WTC11 (cell line): ENCODE data around the gene TCP1. TPM values are rescaled to one million over a fixed set of nuclear protein-coding genes. Genes with fewer than 3 reads are reported as not detected.

Experiments used
- ATAC-seq: fragments of 200-7000 bp; cut with Tn5 transposase; 2 replicates; pipeline ENCODE4 v1.10.0; 2021; ENCODE audit warnings: mild to moderate bottlenecking, moderate library complexity
- CTCF ChIA-PET: fragments of 300-600 bp; sonication (Branson Sonifier 250); formaldehyde crosslinking; loops from one replicate; lab custom pipeline; 2021; ENCODE audit warnings: antibody characterized with exemption; lab: Charles Lee
- POLR2A ChIA-PET: fragments of 350-600 bp; sonication (Branson Sonifier 250); formaldehyde crosslinking; loops from one replicate; lab custom pipeline; 2021; ENCODE audit warnings: antibody characterized with exemption; lab: Charles Lee
- DNase-seq: peaks from one replicate; pipeline ENCODE4 v3.0.0; 2021; ENCODE audit warnings: low spot score
- H3K27ac Mint-ChIP-seq: 2 replicates; pipeline ENCODE4 v1.8.0; 2021; ENCODE audit warnings: mixed read lengths
- H3K27me3 Mint-ChIP-seq: 2 replicates; pipeline ENCODE4 v1.8.0; 2021; ENCODE audit warnings: low read depth, mild to moderate bottlenecking, moderate library complexity, mixed read lengths
- H3K36me3 Mint-ChIP-seq: 2 replicates; pipeline ENCODE4 v1.8.0; 2021; ENCODE audit warnings: mixed read lengths
- H3K4me1 Mint-ChIP-seq: 2 replicates; pipeline ENCODE4 v1.8.0; 2022; ENCODE audit warnings: mixed read lengths
- H3K4me3 Mint-ChIP-seq: 2 replicates; pipeline ENCODE4 v1.8.0; 2021; ENCODE audit warnings: mild to moderate bottlenecking, moderate library complexity, mixed read lengths
- H3K9me3 Mint-ChIP-seq: 2 replicates; pipeline ENCODE4 v1.8.0; 2021; ENCODE audit warnings: mixed read lengths
- ETV6 ChIP-seq: sonication (generic); formaldehyde crosslinking; IDR thresholded peaks from 2 replicates; pipeline ENCODE4 v1.8.1; 2022; ENCODE audit warnings: mild to moderate bottlenecking, missing genetic modification reagents
- FOXJ3 ChIP-seq: sonication (generic); formaldehyde crosslinking; IDR thresholded peaks from 2 replicates; pipeline ENCODE4 v1.9.0; 2021; ENCODE audit warnings: missing genetic modification reagents, mild to moderate bottlenecking, borderline replicate concordance
- FOXK1 ChIP-seq: sonication (generic); formaldehyde crosslinking; IDR thresholded peaks from 2 replicates; pipeline ENCODE4 v1.8.0; 2022; ENCODE audit warnings: mild to moderate bottlenecking, moderate library complexity, missing genetic modification reagents
- RORB ChIP-seq: fragments of 250-450 bp; sonication (Bioruptor Pico); IDR thresholded peaks from 2 replicates; pipeline ENCODE4 v1.9.0; 2021; ENCODE audit warnings: mild to moderate bottlenecking
- TEAD4 ChIP-seq: sonication (generic); formaldehyde crosslinking; IDR thresholded peaks from 2 replicates; pipeline ENCODE4 v1.8.0; 2022; ENCODE audit warnings: mild to moderate bottlenecking, missing genetic modification reagents
- ZNF263 ChIP-seq: sonication (generic); formaldehyde crosslinking; IDR thresholded peaks from 2 replicates; pipeline ENCODE4 v1.8.1; 2022; ENCODE audit warnings: low read depth, mild to moderate bottlenecking, moderate library complexity, missing genetic modification reagents
- total RNA-seq: library from RNA; stranded (reverse); gene quantifications from 3 replicates; pipeline ENCODE4 v1.2.3, GENCODE V29; 2021
- TF ChIP-seq, protein P1 (sequence below): fragments of 250-450 bp; sonication (Bioruptor Pico); IDR thresholded peaks from 2 replicates; pipeline ENCODE4 v1.9.0; 2021; ENCODE audit warnings: mild to moderate bottlenecking, borderline replicate concordance
- TF ChIP-seq, protein P2 (sequence below): fragments of 250-450 bp; sonication (Bioruptor Pico); IDR thresholded peaks from 2 replicates; pipeline ENCODE4 v1.9.0; 2021; ENCODE audit warnings: mild to moderate bottlenecking
- TF ChIP-seq, protein P3 (sequence below): fragments of 250-450 bp; sonication (Bioruptor Pico); IDR thresholded peaks from 2 replicates; pipeline ENCODE4 v2.1.2; 2022; ENCODE audit warnings: mild to moderate bottlenecking, moderate library complexity
- TF ChIP-seq, protein P4 (sequence below): sonication (generic); formaldehyde crosslinking; IDR thresholded peaks from 2 replicates; pipeline ENCODE4 v1.8.0; 2022; ENCODE audit warnings: mild to moderate bottlenecking, missing genetic modification reagents
- TF ChIP-seq, protein P5 (sequence below): fragments of 250-450 bp; sonication (Bioruptor Pico); IDR thresholded peaks from 2 replicates; pipeline ENCODE4 v1.9.0; 2021; ENCODE audit warnings: moderate library complexity, mild to moderate bottlenecking, inconsistent platforms, borderline replicate concordance
- TF ChIP-seq, protein P6 (sequence below): sonication (generic); formaldehyde crosslinking; IDR thresholded peaks from 2 replicates; pipeline ENCODE4 v1.8.0; 2022; ENCODE audit warnings: mild to moderate bottlenecking, missing genetic modification reagents
- TF ChIP-seq, protein P7 (sequence below): fragments of 200-600 bp; IDR thresholded peaks from 2 replicates; pipeline ENCODE4 v1.8.0; 2022; ENCODE audit warnings: antibody characterized with exemption
- TF ChIP-seq, protein P8 (sequence below): sonication (generic); formaldehyde crosslinking; IDR thresholded peaks from 2 replicates; pipeline ENCODE4 v1.8.0; 2022; ENCODE audit warnings: mild to moderate bottlenecking, missing genetic modification reagents
- TF ChIP-seq, protein P9 (sequence below): sonication (generic); formaldehyde crosslinking; IDR thresholded peaks from 2 replicates; pipeline ENCODE4 v1.8.1; 2023; ENCODE audit warnings: mild to moderate bottlenecking, moderate library complexity, missing genetic modification reagents
- TF ChIP-seq, protein P10 (sequence below): sonication (generic); formaldehyde crosslinking; IDR thresholded peaks from 2 replicates; pipeline ENCODE4 v1.8.1; 2023; ENCODE audit warnings: mild to moderate bottlenecking, missing genetic modification reagents

TCP1 gene
- total RNA-seq, 1 experiment from 2014 or later, result 388 TPM

DNA sequence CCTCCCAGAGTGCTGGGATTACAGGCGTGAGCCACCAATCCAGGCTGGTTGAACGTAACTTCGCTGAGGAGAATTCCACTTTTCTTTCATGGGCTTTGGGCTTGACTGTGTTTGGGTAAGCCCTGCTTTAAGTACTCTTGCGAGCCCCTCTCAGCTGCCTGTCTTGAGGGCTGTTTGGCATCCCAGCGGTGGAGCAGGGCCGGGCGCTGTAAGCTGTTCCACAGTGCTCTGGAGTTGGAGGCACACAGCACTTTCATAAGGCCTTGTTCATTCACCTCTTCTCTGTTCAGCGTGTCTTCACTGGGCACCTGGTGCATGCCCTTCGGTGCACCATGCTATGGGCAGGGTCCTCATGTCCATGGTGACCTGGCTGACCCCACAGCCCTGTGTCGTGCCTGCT, 32.3 kb upstream of the TCP1 start (continued):
- TF ChIP-seq, protein P1, sequence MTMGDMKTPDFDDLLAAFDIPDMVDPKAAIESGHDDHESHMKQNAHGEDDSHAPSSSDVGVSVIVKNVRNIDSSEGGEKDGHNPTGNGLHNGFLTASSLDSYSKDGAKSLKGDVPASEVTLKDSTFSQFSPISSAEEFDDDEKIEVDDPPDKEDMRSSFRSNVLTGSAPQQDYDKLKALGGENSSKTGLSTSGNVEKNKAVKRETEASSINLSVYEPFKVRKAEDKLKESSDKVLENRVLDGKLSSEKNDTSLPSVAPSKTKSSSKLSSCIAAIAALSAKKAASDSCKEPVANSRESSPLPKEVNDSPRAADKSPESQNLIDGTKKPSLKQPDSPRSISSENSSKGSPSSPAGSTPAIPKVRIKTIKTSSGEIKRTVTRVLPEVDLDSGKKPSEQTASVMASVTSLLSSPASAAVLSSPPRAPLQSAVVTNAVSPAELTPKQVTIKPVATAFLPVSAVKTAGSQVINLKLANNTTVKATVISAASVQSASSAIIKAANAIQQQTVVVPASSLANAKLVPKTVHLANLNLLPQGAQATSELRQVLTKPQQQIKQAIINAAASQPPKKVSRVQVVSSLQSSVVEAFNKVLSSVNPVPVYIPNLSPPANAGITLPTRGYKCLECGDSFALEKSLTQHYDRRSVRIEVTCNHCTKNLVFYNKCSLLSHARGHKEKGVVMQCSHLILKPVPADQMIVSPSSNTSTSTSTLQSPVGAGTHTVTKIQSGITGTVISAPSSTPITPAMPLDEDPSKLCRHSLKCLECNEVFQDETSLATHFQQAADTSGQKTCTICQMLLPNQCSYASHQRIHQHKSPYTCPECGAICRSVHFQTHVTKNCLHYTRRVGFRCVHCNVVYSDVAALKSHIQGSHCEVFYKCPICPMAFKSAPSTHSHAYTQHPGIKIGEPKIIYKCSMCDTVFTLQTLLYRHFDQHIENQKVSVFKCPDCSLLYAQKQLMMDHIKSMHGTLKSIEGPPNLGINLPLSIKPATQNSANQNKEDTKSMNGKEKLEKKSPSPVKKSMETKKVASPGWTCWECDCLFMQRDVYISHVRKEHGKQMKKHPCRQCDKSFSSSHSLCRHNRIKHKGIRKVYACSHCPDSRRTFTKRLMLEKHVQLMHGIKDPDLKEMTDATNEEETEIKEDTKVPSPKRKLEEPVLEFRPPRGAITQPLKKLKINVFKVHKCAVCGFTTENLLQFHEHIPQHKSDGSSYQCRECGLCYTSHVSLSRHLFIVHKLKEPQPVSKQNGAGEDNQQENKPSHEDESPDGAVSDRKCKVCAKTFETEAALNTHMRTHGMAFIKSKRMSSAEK (CRISPR knock-in tag), result no peak
- no peak for TF ChIP-seq ETV6 (CRISPR knock-in tag)
- TF ChIP-seq, all 79 proteins: peak for 0

DNA sequence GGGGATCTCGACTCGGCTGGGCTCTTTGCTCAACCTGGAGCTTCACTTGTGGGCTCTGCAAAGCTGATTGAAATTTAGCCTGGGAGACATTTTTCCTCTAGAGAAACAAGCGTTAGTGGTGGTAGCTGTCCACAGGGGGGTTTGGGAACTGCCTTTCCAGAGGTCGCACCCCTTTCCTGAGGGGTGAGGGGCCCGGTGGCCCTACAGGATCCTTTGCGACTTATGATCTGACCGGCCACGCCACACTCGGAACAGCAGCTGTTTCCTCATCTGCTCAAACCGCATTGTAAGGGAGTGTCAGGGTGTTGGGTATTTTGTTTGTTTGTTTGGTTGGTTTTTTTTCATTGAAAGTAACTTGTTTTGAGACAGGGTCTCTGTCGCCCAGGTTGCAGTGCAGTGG, 31.7 kb upstream of the TCP1 start:
- DNase-seq (no peak), ATAC-seq (no peak)
- Mint-ChIP-seq H3K4me3 (no peak overlapping the region), H3K36me3 (no peaks in the 10 kb centered on the region), H3K9me3 (no peaks in the 10 kb centered on the region), H3K27me3 (no peaks in the 10 kb centered on the region; the same call in 1 of the 2 replicates), H3K27ac (no peak overlapping the region), H3K4me1 (peaks cover 23% of the 10 kb centered on the region)
- ChIA-PET CTCF (interaction anchor here (1.6 kb wide), 1 partner anchor 13 kb away, joined by 3 read pairs; no protein-coding TSS in a partner anchor), POLR2A (interaction anchor here (0.9 to 1.7 kb wide), 2 partner anchors 9 to 30 kb away, joined by 3 to 6 read pairs; no protein-coding TSS in a partner anchor)
- TF ChIP-seq FOXK1 (no peak), FOXJ3 (CRISPR knock-in tag) (no peak), TEAD4 (CRISPR knock-in tag) (no peak), RORB (CRISPR knock-in tag) (no peak), ZNF263 (CRISPR knock-in tag) (no peak)
- TF ChIP-seq, protein P2, sequence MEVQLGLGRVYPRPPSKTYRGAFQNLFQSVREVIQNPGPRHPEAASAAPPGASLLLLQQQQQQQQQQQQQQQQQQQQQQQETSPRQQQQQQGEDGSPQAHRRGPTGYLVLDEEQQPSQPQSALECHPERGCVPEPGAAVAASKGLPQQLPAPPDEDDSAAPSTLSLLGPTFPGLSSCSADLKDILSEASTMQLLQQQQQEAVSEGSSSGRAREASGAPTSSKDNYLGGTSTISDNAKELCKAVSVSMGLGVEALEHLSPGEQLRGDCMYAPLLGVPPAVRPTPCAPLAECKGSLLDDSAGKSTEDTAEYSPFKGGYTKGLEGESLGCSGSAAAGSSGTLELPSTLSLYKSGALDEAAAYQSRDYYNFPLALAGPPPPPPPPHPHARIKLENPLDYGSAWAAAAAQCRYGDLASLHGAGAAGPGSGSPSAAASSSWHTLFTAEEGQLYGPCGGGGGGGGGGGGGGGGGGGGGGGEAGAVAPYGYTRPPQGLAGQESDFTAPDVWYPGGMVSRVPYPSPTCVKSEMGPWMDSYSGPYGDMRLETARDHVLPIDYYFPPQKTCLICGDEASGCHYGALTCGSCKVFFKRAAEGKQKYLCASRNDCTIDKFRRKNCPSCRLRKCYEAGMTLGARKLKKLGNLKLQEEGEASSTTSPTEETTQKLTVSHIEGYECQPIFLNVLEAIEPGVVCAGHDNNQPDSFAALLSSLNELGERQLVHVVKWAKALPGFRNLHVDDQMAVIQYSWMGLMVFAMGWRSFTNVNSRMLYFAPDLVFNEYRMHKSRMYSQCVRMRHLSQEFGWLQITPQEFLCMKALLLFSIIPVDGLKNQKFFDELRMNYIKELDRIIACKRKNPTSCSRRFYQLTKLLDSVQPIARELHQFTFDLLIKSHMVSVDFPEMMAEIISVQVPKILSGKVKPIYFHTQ (CRISPR knock-in tag), result no peak
- TF ChIP-seq, protein P3, sequence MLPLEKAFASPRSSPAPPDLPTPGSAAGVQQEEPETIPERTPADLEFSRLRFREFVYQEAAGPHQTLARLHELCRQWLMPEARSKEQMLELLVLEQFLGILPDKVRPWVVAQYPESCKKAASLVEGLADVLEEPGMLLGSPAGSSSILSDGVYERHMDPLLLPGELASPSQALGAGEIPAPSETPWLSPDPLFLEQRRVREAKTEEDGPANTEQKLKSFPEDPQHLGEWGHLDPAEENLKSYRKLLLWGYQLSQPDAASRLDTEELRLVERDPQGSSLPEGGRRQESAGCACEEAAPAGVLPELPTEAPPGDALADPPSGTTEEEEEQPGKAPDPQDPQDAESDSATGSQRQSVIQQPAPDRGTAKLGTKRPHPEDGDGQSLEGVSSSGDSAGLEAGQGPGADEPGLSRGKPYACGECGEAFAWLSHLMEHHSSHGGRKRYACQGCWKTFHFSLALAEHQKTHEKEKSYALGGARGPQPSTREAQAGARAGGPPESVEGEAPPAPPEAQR (CRISPR knock-in tag), result no peak
- TF ChIP-seq, protein P4, sequence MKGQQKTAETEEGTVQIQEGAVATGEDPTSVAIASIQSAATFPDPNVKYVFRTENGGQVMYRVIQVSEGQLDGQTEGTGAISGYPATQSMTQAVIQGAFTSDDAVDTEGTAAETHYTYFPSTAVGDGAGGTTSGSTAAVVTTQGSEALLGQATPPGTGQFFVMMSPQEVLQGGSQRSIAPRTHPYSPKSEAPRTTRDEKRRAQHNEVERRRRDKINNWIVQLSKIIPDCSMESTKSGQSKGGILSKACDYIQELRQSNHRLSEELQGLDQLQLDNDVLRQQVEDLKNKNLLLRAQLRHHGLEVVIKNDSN (CRISPR knock-in tag), result no peak
- TF ChIP-seq, protein P5, sequence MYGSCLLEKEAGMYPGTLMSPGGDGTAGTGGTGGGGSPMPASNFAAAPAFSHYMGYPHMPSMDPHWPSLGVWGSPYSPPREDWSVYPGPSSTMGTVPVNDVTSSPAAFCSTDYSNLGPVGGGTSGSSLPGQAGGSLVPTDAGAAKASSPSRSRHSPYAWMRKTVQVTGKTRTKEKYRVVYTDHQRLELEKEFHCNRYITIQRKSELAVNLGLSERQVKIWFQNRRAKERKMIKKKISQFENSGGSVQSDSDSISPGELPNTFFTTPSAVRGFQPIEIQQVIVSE, result no peak
- TF ChIP-seq, protein P6, sequence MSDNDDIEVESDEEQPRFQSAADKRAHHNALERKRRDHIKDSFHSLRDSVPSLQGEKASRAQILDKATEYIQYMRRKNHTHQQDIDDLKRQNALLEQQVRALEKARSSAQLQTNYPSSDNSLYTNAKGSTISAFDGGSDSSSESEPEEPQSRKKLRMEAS (CRISPR knock-in tag), result no peak
- TF ChIP-seq, protein P7, sequence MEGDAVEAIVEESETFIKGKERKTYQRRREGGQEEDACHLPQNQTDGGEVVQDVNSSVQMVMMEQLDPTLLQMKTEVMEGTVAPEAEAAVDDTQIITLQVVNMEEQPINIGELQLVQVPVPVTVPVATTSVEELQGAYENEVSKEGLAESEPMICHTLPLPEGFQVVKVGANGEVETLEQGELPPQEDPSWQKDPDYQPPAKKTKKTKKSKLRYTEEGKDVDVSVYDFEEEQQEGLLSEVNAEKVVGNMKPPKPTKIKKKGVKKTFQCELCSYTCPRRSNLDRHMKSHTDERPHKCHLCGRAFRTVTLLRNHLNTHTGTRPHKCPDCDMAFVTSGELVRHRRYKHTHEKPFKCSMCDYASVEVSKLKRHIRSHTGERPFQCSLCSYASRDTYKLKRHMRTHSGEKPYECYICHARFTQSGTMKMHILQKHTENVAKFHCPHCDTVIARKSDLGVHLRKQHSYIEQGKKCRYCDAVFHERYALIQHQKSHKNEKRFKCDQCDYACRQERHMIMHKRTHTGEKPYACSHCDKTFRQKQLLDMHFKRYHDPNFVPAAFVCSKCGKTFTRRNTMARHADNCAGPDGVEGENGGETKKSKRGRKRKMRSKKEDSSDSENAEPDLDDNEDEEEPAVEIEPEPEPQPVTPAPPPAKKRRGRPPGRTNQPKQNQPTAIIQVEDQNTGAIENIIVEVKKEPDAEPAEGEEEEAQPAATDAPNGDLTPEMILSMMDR, result no peak
- TF ChIP-seq, protein P8, sequence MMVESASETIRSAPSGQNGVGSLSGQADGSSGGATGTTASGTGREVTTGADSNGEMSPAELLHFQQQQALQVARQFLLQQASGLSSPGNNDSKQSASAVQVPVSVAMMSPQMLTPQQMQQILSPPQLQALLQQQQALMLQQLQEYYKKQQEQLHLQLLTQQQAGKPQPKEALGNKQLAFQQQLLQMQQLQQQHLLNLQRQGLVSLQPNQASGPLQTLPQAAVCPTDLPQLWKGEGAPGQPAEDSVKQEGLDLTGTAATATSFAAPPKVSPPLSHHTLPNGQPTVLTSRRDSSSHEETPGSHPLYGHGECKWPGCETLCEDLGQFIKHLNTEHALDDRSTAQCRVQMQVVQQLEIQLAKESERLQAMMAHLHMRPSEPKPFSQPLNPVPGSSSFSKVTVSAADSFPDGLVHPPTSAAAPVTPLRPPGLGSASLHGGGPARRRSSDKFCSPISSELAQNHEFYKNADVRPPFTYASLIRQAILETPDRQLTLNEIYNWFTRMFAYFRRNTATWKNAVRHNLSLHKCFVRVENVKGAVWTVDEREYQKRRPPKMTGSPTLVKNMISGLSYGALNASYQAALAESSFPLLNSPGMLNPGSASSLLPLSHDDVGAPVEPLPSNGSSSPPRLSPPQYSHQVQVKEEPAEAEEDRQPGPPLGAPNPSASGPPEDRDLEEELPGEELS (CRISPR knock-in tag), result no peak
- TF ChIP-seq, protein P9, sequence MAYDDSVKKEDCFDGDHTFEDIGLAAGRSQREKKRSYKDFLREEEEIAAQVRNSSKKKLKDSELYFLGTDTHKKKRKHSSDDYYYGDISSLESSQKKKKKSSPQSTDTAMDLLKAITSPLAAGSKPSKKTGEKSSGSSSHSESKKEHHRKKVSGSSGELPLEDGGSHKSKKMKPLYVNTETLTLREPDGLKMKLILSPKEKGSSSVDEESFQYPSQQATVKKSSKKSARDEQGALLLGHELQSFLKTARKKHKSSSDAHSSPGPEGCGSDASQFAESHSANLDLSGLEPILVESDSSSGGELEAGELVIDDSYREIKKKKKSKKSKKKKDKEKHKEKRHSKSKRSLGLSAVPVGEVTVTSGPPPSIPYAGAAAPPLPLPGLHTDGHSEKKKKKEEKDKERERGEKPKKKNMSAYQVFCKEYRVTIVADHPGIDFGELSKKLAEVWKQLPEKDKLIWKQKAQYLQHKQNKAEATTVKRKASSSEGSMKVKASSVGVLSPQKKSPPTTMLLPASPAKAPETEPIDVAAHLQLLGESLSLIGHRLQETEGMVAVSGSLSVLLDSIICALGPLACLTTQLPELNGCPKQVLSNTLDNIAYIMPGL, result no peak
- TF ChIP-seq, protein P10, sequence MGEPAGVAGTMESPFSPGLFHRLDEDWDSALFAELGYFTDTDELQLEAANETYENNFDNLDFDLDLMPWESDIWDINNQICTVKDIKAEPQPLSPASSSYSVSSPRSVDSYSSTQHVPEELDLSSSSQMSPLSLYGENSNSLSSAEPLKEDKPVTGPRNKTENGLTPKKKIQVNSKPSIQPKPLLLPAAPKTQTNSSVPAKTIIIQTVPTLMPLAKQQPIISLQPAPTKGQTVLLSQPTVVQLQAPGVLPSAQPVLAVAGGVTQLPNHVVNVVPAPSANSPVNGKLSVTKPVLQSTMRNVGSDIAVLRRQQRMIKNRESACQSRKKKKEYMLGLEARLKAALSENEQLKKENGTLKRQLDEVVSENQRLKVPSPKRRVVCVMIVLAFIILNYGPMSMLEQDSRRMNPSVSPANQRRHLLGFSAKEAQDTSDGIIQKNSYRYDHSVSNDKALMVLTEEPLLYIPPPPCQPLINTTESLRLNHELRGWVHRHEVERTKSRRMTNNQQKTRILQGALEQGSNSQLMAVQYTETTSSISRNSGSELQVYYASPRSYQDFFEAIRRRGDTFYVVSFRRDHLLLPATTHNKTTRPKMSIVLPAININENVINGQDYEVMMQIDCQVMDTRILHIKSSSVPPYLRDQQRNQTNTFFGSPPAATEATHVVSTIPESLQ, result no peak
